HG02588 (cell line): ENCODE measurements around the gene FHOD1.

Source experiments
- ATAC-seq: cut with Tn5 transposase; IDR thresholded peaks from one replicate; pipeline ENCODE4 v1.9.1; 2021; ENCODE audit warnings: mild to moderate bottlenecking, moderate library complexity; ENCODE audit not compliant: unreplicated experiment

Gene FHOD1

DNA sequence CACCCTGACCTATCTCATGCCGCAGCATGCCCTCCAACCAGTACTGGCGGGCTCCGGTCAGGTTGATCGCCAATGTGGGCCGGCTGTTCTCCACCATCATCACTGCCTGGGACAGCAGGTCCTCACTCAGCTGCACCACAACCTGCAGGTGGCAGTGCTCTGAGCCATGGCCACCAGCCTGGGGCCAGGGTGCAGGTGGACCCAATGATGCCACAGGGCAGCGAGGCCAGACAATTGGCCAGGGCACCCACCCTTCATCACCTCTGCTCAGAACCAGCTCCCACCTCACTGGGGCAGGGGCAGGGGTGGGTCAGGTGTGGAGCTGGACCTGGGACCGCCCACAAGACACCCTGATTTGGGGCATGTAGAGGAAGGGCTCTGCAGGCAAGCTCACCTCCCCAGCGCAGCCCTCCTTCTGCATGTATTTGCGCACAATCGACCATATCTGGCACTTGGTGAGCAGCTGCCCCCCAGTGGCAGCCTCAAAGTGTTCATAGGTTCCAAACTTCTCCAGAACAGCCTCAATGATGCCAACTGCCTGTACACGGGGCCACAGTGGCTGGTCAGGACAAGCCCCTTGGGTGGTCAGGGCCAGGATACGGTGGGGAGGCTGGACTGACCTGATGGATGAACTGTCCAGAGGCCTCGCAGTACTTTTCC, 67.7 kb downstream of the FHOD1 start:
- ATAC-seq, result no peak
